B cell (primary cell): ENCODE data around the gene SLC1A4.

ENCODE experiments used
- CTCF ChIP-seq: fragments of 200-600 bp; IDR thresholded peaks from one replicate; pipeline ENCODE4 v1.8.0; 2022; ENCODE audit warnings: antibody characterized with exemption, mild to moderate bottlenecking
- EZH2 ChIP-seq: IDR thresholded peaks from 2 replicates; pipeline ENCODE4 v1.6.1; 2012; ENCODE audit warnings: borderline replicate concordance, low read depth, mild to moderate bottlenecking, moderate library complexity, low read length; ENCODE audit not compliant: insufficient read depth, poor library complexity, severe bottlenecking

GRCh38 chr2:65072181-65072970, 83.2 kb downstream of the SLC1A4 start:
- TF ChIP-seq CTCF (no peak), EZH2 (no peak)
